HG02588 (cell line): Measurements from ENCODE around the gene TGFB2.

Source experiments
- ATAC-seq: cut with Tn5 transposase; IDR thresholded peaks from one replicate; pipeline ENCODE4 v1.9.1; 2021; ENCODE audit warnings: mild to moderate bottlenecking, moderate library complexity; ENCODE audit not compliant: unreplicated experiment

TGFB2 gene

DNA sequence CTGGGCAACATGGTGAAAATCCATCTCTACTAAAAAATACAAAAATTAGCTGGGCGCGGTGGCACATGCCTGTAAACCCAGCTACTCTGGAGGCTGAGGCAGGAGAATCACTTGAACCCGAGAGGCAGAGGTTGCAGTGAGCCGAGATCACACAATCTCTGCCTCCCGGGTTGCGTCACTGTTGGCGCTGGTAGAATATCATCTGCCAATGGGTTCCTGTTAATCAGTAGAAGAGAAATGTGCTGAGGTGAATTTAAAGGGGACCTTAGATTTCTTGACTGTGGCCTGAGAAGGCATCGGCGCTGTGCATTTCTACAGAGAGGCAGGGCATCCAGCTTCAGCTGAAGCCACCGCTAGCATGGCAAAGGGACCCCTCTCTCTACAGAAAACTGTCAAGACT lies 68.0 kb downstream of the TGFB2 start:
- no peak for ATAC-seq

GRCh38 chr1:218414060-218414728 lies 69.1 kb downstream of the TGFB2 start:
- no peak for ATAC-seq

DNA sequence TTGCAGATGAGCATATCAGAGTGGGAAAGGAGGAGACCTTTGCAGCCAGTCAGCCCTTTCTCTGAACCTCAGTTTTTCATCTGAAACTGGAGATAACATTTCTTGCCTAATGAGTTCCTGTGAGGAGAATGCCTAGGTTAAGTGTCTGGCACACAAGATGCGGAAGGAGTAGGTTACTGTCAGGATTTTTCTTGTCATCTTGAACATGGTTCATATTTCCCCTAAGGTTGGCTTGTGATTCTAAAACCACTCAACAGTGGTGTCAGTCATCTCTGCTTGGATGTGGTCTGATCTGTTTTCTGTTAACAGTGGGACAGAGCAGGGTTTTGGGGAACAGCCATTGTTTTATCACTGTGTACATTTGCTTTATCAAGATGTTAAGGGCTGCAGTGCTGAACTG lies 70.6 kb downstream of the TGFB2 start:
- ATAC-seq: no peak

- no peak for ATAC-seq
Observed at GRCh38 chr1:218421531-218421930, 76.4 kb downstream of the TGFB2 start.

DNA sequence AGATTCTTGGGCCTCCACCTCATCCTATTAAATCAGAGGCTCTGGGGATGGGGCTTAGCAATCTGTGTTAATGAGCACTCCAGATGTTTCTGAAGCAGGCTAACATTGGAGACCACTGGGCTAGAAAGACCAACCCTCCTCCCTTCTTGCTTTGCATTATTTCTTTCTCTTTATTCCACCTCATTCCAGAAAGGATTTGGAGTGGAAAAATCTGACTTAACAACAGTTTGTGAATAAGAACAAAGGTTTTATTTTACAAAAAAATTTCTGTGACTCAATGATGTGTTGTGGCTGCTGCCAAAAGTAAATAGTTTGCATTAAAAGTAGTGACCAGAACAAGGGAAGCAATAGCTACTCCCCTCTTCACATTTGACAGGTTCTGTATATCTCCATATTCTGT lies 79.4 kb downstream of the TGFB2 start:
- ATAC-seq: no peak

DNA sequence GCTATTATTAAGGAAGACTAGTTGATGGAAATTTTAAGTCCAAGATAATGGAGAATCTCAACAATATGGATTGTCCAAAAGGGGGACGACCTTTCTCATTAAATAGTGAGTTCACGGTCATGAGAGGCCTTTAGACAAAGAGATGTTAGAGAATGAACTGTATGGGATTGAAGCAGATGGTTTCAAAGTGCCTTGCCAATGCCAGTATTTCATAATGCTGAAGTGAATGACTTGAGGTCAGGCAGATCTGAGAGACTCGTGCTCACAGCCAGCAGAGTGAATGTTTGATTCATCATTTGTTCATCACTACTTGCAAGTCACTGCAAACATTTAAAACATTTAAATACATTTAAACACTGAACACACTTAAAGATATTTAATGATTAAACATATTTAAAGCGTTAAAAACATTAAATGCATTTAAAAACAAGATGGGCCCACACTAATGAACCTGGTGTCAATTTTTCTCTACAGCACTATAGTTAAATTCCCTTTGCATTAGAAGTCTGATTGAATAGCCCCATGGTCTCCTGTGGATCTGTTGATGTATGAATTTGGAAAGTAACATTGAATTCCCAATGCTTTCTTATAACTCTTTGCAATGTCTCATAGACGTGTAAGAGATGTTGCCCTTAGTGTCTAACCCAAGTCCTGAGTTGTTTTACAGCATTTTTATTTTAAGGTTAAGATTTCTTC lies 80.7 kb downstream of the TGFB2 start:
- ATAC-seq: no peak

DNA sequence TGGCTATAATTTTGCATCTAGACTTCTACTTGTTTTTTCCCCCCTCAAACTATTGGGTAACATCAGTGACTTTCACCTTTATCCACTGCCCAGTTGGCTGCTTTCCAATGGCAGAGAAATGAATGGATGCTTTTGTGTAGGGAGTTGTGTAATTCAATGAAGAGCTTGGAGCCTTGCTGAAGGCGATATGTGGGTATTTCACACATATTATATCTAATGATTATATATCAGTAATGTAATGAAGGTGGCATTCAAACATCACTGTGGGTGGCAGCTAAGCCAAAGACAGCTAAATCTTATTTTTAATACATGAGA lies 81.2 kb downstream of the TGFB2 start:
- no peak for ATAC-seq

GRCh38 chr1:218429301-218429700 lies 84.2 kb downstream of the TGFB2 start:
- ATAC-seq: no peak

DNA sequence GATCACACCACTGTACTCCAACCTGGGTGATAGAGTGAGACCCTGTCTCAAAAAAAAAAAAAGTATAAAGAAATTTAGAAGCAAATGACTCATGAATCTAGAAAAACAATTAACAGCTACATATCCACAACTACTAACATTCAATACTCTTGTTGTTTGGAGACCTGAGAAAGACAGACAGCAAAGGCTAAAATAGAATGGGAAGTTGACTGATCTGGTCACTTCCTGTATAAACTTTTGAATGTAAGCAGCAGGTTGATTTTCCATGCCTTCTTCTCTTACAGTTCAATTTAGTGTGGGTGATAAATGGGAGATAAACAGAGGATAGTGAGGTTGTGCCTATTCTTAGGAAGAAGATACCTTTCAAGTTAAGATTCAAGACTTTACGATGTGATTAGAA lies 85.2 kb downstream of the TGFB2 start:
- ATAC-seq: no peak

GRCh38 chr1:218430822-218431221 lies 85.7 kb downstream of the TGFB2 start:
- ATAC-seq: no peak

DNA sequence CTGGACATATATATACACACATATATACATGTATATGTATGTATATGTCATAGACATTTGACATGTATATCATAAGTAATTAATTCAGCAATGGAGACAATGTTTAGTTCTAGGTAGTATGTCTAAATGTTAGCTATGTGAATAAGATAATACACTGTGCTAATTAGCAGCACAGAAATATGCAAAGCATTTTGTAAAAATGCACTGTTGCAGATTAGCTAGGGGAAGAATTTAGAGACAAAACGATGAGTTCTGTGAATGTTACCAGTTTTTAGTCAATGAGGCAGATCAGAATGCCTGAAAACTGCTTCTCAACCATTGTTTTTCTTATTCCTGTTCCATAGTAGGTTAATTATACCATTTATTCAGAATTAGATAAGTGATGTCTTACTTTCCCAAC lies 86.3 kb downstream of the TGFB2 start:
- ATAC-seq: no peak

GRCh38 chr1:218433744-218434143 lies 88.6 kb downstream of the TGFB2 start:
- no peak for ATAC-seq

DNA sequence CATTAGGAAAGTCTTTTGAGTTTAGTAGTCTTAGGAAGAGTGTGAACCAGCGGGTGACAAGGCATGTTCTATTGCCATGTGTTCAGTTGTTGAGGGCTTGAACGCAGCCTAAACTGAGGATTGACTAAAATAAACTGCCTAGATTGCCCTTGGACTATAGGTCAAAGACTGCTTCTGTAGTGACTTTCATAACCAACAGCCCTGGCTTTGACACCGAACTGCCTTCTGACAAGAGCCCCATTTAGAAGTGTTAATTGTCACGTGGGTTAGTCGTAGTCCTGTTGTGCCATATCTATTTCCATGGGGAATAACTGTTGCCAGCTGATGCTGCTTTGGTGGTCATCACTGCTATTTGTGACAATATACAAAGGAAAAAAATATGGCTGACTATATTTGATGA lies 90.4 kb downstream of the TGFB2 start:
- no peak for ATAC-seq

- ATAC-seq: no peak
Observed at GRCh38 chr1:218436346-218436745, 91.2 kb downstream of the TGFB2 start.

DNA sequence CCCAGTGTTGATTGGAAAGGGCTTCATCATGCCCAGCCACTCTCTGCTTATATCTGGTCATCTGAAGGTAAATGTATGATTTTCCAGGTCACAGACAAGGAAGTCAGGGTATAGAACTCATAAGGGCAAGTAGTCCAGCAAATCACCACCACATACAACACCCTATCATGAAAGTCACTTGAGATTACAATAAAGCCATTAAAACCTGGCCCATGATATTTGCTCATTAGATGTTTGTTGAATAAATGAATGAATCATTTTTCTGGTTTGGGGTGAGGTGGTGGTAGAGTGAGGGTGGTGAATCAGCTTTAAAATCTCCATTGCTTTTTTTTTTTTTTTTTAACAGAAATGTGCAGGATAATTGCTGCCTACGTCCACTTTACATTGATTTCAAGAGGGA lies 91.9 kb downstream of the TGFB2 start:
- ATAC-seq: no peak

DNA sequence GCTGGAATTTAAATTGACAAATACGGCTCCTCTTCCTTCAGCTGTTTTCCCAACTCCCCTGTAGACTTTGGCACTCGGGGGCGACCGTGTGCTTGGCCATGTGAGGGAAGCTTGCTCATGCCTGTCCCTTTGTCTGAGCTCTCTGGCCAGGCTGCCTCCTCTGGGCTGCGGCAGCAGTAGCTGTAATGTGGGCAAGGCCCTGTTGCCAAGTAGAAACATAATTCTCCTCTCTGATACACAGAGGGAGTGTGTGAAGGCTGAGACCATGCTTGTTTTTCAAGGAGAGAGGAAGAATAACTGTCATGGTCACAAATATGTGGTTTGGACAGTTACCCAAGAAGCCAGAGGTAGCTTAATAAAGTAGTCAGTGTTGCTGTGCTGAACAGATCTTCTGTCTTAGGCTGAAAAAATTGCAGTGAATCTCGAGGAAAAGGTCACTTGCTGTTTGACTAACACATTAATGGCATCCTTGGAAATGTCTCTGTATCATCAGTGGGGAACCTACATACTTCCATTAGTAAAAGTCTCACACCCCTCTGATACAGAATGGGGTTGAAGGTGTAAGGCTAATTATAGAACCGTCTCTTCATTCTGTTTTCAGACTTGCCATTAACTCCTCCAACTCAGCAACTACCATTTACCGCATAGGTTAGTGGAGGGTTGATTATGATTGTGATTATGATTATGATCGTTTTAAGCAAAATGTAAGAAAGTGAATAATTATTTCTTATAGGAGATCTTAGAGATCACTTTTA lies 94.6 kb downstream of the TGFB2 start:
- no peak for ATAC-seq

DNA sequence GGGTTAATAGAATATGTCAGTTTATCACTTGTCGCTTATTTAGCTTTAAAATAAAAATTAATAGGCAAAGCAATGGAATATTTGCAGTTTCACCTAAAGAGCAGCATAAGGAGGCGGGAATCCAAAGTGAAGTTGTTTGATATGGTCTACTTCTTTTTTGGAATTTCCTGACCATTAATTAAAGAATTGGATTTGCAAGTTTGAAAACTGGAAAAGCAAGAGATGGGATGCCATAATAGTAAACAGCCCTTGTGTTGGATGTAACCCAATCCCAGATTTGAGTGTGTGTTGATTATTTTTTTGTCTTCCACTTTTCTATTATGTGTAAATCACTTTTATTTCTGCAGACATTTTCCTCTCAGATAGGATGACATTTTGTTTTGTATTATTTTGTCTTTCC lies 98.1 kb downstream of the TGFB2 start:
- ATAC-seq: no peak

GRCh38 chr1:218444173-218444572 lies 99.0 kb downstream of the TGFB2 start:
- no peak for ATAC-seq

GRCh38 chr1:218444588-218444987 lies 99.5 kb downstream of the TGFB2 start:
- ATAC-seq: no peak

- no peak for ATAC-seq
Observed at GRCh38 chr1:218447010-218447689, 102.0 kb downstream of the TGFB2 start.

DNA sequence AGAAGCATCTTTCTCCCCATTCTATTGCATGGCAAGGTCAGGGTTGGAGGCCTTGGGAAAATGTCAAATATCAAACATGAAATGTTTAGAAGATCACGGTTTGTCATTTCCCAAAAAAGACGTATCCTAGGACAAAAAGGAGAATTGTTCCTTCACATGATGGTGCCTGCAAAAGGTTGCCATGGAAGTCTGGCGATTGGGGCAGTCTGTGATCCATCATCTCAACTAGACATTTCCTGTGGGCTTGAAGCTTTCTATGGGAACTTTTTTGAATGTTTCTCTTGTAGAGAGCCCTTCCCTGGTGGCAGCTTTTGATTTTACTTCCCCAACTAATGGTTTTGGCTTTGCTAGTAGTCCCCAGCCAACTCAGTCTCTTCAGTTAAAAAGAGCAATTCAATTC lies 106.3 kb downstream of the TGFB2 start:
- no peak for ATAC-seq
